ENCODE results near the gene CAMTA1.
"Not testable (repeated sequence)": the region's sequence is repeated elsewhere in the genome, so short reads cannot be mapped to it uniquely, and the experiment has no call there.

The CAMTA1 gene

GRCh38 chr1:7117399-7118281 is 332.4 kb downstream of the CAMTA1 start:
- Mint-ChIP-seq H3K4me3 (no peak overlapping the region), H3K4me1 (ENCODE audit: low read depth) (no peaks in the 10 kb centered on the region), H3K9me3 (peaks cover 4% of the 10 kb centered on the region), H3K27ac (no peak overlapping the region), H3K36me3 (ENCODE audit: low read depth) (no peaks in the 10 kb centered on the region), H3K27me3 (peaks cover 7% of the 10 kb centered on the region)
- DNase-seq, result no peak

- Mint-ChIP-seq H3K9me3 (peaks cover 4% of the 10 kb centered on the region), H3K27ac (no peak overlapping the region), H3K36me3 (ENCODE audit: low read depth) (no peaks in the 10 kb centered on the region), H3K4me1 (ENCODE audit: low read depth) (no peaks in the 10 kb centered on the region), H3K4me3 (no peak overlapping the region), H3K27me3 (no peaks in the 10 kb centered on the region)
- no peak for DNase-seq
These were observed 333.9 kb downstream of the CAMTA1 start for GRCh38 chr1:7119156-7119555.

GRCh38 chr1:7120863-7121621 is 335.8 kb downstream of the CAMTA1 start:
- Mint-ChIP-seq H3K27me3 (no peaks in the 10 kb centered on the region), H3K9me3 (peaks cover under 1% of the 10 kb centered on the region), H3K4me1 (ENCODE audit: low read depth) (no peaks in the 10 kb centered on the region), H3K4me3 (no peak overlapping the region), H3K27ac (no peak overlapping the region), H3K36me3 (ENCODE audit: low read depth) (no peaks in the 10 kb centered on the region)
- no peak for DNase-seq

GRCh38 chr1:7121622-7121988 is 336.4 kb downstream of the CAMTA1 start:
- Mint-ChIP-seq H3K27me3 (no peaks in the 10 kb centered on the region), H3K36me3 (ENCODE audit: low read depth) (no peaks in the 10 kb centered on the region), H3K4me3 (no peak overlapping the region), H3K4me1 (ENCODE audit: low read depth) (no peaks in the 10 kb centered on the region), H3K9me3 (no peaks in the 10 kb centered on the region), H3K27ac (no peak overlapping the region)
- no peak for DNase-seq

GRCh38 chr1:7127322-7128075 is 342.2 kb downstream of the CAMTA1 start:
- H3K9me3 Mint-ChIP-seq, result no peaks in the 10 kb centered on the region
- no peaks in the 10 kb centered on the region for H3K4me1 Mint-ChIP-seq (ENCODE audit: low read depth)
- no peak overlapping the region for H3K4me3 Mint-ChIP-seq
- H3K27me3 Mint-ChIP-seq, result peaks cover 7% of the 10 kb centered on the region
- no peak for DNase-seq
- no peaks in the 10 kb centered on the region for H3K36me3 Mint-ChIP-seq (ENCODE audit: low read depth)
- no peak overlapping the region for H3K27ac Mint-ChIP-seq

- Mint-ChIP-seq H3K9me3 (no peaks in the 10 kb centered on the region), H3K27ac (no peak overlapping the region), H3K4me3 (no peak overlapping the region), H3K36me3 (ENCODE audit: low read depth) (no peaks in the 10 kb centered on the region), H3K27me3 (peaks cover 7% of the 10 kb centered on the region), H3K4me1 (ENCODE audit: low read depth) (no peaks in the 10 kb centered on the region)
- no peak for DNase-seq
These were observed 343.0 kb downstream of the CAMTA1 start for GRCh38 chr1:7128293-7128692.

- Mint-ChIP-seq H3K27me3 (peaks cover 18% of the 10 kb centered on the region), H3K9me3 (no peaks in the 10 kb centered on the region), H3K36me3 (ENCODE audit: low read depth) (no peaks in the 10 kb centered on the region), H3K4me1 (ENCODE audit: low read depth) (no peaks in the 10 kb centered on the region), H3K4me3 (no peak overlapping the region), H3K27ac (no peak overlapping the region)
- DNase-seq, result no peak
These were observed 344.9 kb downstream of the CAMTA1 start for GRCh38 chr1:7130127-7130526.

GRCh38 chr1:7135493-7135892 is 350.2 kb downstream of the CAMTA1 start:
- H3K4me1 Mint-ChIP-seq (ENCODE audit: low read depth), result no peaks in the 10 kb centered on the region
- H3K27me3 Mint-ChIP-seq, result peaks cover 39% of the 10 kb centered on the region
- DNase-seq, result no peak
- H3K4me3 Mint-ChIP-seq, result no peak overlapping the region
- no peaks in the 10 kb centered on the region for H3K9me3 Mint-ChIP-seq
- no peaks in the 10 kb centered on the region for H3K36me3 Mint-ChIP-seq (ENCODE audit: low read depth)
- H3K27ac Mint-ChIP-seq, result no peak overlapping the region

- Mint-ChIP-seq H3K4me1 (ENCODE audit: low read depth) (no peaks in the 10 kb centered on the region), H3K36me3 (ENCODE audit: low read depth) (no peaks in the 10 kb centered on the region), H3K27me3 (peaks cover 39% of the 10 kb centered on the region), H3K27ac (no peak overlapping the region), H3K9me3 (no peaks in the 10 kb centered on the region), H3K4me3 (no peak overlapping the region)
- no peak for DNase-seq
These were observed 351.1 kb downstream of the CAMTA1 start for GRCh38 chr1:7136166-7136953.

GRCh38 chr1:7140251-7140650 is 355.0 kb downstream of the CAMTA1 start:
- no peak for DNase-seq
- H3K27me3 Mint-ChIP-seq, result peaks cover 24% of the 10 kb centered on the region
- no peaks in the 10 kb centered on the region for H3K4me1 Mint-ChIP-seq (ENCODE audit: low read depth)
- no peak overlapping the region for H3K27ac Mint-ChIP-seq
- no peak overlapping the region for H3K4me3 Mint-ChIP-seq
- no peaks in the 10 kb centered on the region for H3K9me3 Mint-ChIP-seq
- no peaks in the 10 kb centered on the region for H3K36me3 Mint-ChIP-seq (ENCODE audit: low read depth)

- DNase-seq, result no peak
- H3K9me3 Mint-ChIP-seq, result no peaks in the 10 kb centered on the region
These were observed 360.7 kb downstream of the CAMTA1 start for GRCh38 chr1:7145947-7146346.

GRCh38 chr1:7146710-7147109 is 361.5 kb downstream of the CAMTA1 start:
- no peak overlapping the region for H3K4me3 Mint-ChIP-seq
- H3K27me3 Mint-ChIP-seq, result peaks cover 13% of the 10 kb centered on the region
- H3K36me3 Mint-ChIP-seq (ENCODE audit: low read depth), result no peaks in the 10 kb centered on the region
- H3K9me3 Mint-ChIP-seq, result no peaks in the 10 kb centered on the region
- DNase-seq, result no peak
- H3K27ac Mint-ChIP-seq, result no peak overlapping the region
- H3K4me1 Mint-ChIP-seq (ENCODE audit: low read depth), result no peaks in the 10 kb centered on the region

More at GRCh38 chr1:7145947-7146346, 360.7 kb downstream of the CAMTA1 start:
- Mint-ChIP-seq H3K4me3 (no peak overlapping the region), H3K36me3 (ENCODE audit: low read depth) (no peaks in the 10 kb centered on the region), H3K27ac (no peak overlapping the region), H3K4me1 (ENCODE audit: low read depth) (no peaks in the 10 kb centered on the region), H3K27me3 (peaks cover 13% of the 10 kb centered on the region)

- H3K9me3 Mint-ChIP-seq; DNase-seq; H3K27ac Mint-ChIP-seq; H3K4me3 Mint-ChIP-seq; H3K36me3 Mint-ChIP-seq (ENCODE audit: low read depth); H3K4me1 Mint-ChIP-seq (ENCODE audit: low read depth): not testable (repeated sequence)
- H3K27me3 Mint-ChIP-seq, result peaks cover 13% of the 10 kb centered on the region
These were observed 362.5 kb downstream of the CAMTA1 start for GRCh38 chr1:7147581-7148282.
